ENCODE data around the gene GTF2IRD1. TPM values are rescaled to one million over a fixed set of nuclear protein-coding genes. Genes with fewer than 3 reads are reported as not detected.

The GTF2IRD1 gene
- total and polyA plus RNA-seq, 2 of the 4 experiments (the other 2 are of a cell fraction), result 4.1 to 21.9 TPM

DNA sequence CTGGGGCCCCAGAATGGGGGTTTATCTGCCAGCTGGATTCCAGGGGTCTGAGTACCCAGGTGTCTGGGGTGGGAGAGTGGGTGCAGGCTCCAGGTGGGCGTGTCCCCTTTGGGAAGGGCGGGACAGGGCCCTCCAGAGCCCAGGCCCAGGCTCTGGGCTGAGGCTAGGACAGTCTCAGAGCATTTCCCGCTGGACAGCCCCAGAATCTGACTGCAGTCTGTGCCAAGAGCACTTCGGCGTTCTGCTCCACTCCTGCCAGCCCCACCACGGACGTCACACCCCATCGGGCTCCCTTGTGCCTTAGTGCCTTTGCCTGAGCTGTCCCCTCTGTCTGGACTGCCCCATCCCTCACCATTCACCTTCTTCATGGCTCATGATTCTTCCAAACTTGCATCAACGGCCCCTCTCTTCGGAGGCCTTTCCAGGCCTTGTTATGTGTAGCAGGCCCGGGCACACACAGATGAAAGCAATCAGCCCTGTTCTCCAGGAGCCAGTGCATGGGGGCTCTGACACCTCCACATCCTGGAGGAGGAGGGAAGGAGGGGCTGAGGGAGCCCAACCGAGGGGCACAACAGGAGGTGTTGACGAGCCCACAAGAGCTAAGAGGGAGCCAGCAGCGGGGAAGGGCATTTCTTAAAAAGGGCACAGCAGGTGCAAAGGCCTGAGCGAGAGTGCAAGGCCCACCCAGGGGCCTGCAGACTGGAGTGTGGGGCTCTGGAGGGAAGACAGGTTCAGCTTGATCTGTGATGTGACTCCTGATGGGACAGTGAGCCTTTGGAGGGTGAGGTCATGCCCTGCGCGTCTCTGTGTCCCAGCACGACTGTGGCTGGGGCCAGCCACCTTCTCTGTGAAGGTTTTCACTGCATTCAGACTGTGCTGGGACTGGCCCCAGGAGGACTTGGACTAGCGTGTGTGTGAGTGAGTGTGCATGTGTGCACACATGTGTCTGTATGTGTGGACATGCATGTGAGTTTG lies 41.7 kb downstream of the GTF2IRD1 start:
- Histone ChIP-seq H3K9me1 (ENCODE audit: insufficient read depth, low read length) (peaks cover 22% of the 10 kb centered on the region), H2AK9ac (replicated peaks; ENCODE audit: low read depth, low read length, poor library complexity) (no peak overlapping the region), H3K9me3 (ENCODE audit: control insufficient read depth, insufficient read depth, low read length) (peaks cover 3% of the 10 kb centered on the region), H3K27ac (ENCODE audit: insufficient read depth, low read length) (no peak overlapping the region), H4K8ac (ENCODE audit: low read depth in 2 of 2, low read length in 2 of 2) (no peak overlapping the region), H3K4me3 (ENCODE audit: insufficient read depth, low read depth, low read length) (no peak overlapping the region), H4K20me1 (ENCODE audit: insufficient read depth, low read length) (peaks cover 40% of the 10 kb centered on the region), H2BK20ac (ENCODE audit: low read depth, low read length) (no peak overlapping the region), H2AK5ac (ENCODE audit: low read depth, low read length) (no peak overlapping the region), H3K56ac (ENCODE audit: extremely low read depth, insufficient read depth, low read length) (no peak overlapping the region), H3K79me1 (ENCODE audit: low read depth in 1 of 2, low read length in 2 of 2) (peaks cover 45 to 91% of the 10 kb centered on the region in 2 experiments), H3K4me2 (ENCODE audit: low read depth, low read length) (no peak overlapping the region), H3K36me3 (ENCODE audit: control insufficient read depth, insufficient read depth, low read length) (peaks cover 2% of the 10 kb centered on the region), H3K23ac (ENCODE audit: low read depth, low read length) (no peak overlapping the region), H2BK120ac (ENCODE audit: low read depth, low read length) (no peak overlapping the region), H3K4ac (ENCODE audit: low read depth, low read length) (no peak overlapping the region), H2AFZ (replicated peaks; ENCODE audit: low read length, poor library complexity) (no peak overlapping the region), H2BK15ac (ENCODE audit: low read depth, low read length) (no peak overlapping the region), H3K4me1 (ENCODE audit: control insufficient read depth, insufficient read depth, low read length) (no peaks in the 10 kb centered on the region), H4K91ac (ENCODE audit: insufficient read depth, low read depth, low read length) (no peak overlapping the region), H4K5ac (ENCODE audit: low read depth, low read length) (no peak overlapping the region), H2BK5ac (ENCODE audit: low read depth, low read length, poor library complexity, severe bottlenecking) (no peak overlapping the region), H3K18ac (ENCODE audit: low read depth, low read length) (no peak overlapping the region), H3K27me3 (ENCODE audit: control insufficient read depth, insufficient read depth, low read length) (no peaks in the 10 kb centered on the region), H3K9ac (ENCODE audit: low read depth, low read length) (no peak overlapping the region), H3K14ac (replicated peaks; ENCODE audit: low read depth, low read length) (no peak overlapping the region)
- ChIA-PET CTCF (no interaction called here), POLR2A (ENCODE audit: unreplicated experiment) (no interaction called here)
- dilution Hi-C loops (cut with HindIII; ENCODE audit: low sequenced_read_pairs, unreplicated experiment), result no loop called here
- BruUV-seq (replicated peaks), result no TSS peak
- in situ Hi-C loops (cut with MboI; ENCODE audit: low sequenced_read_pairs), result no loop called here
- DNase-seq (no peak), ATAC-seq (ENCODE audit: low read depth) (no peak)
- intact Hi-C loops (cut with micrococcal nuclease), result no loop called here
- 76% methylated on average over 10 of the region's 19 CpGs; no CpG with 5 or more reads in 1 of the 2 experiments for WGBS, 2 experiments (ENCODE audit: extremely low coverage in 2 of 2, insufficient read length in 1 of 2)
- TF ChIP-seq MAFK (IDR thresholded peaks at IDR 0.05; ENCODE audit: low read depth, low read length) (no peak), BHLHE40 (IDR thresholded peaks at IDR 0.05; ENCODE audit: low read depth, low read length) (no peak), CHD1 (IDR thresholded peaks at IDR 0.05; ENCODE audit: low read depth, low read length) (no peak), RFX5 (IDR thresholded peaks at IDR 0.05; ENCODE audit: low read depth, low read length) (no peak), POLR2A (IDR thresholded peaks at IDR 0.05; ENCODE audit: low read depth, low read length) (no peak), MAZ (IDR thresholded peaks at IDR 0.05; ENCODE audit: borderline replicate concordance, low read depth, low read length) (no peak), FOS (IDR thresholded peaks at IDR 0.05; ENCODE audit: low read depth, low read length) (no peak), CEBPB (IDR thresholded peaks at IDR 0.05; ENCODE audit: low read depth, low read length) (no peak), RAD21 (IDR thresholded peaks at IDR 0.05; ENCODE audit: low read length) (no peak), NFE2L2 (IDR thresholded peaks at IDR 0.05; ENCODE audit: low read depth, low read length) (no peak), SMC3 (IDR thresholded peaks at IDR 0.05; ENCODE audit: low read depth, low read length) (no peak), RCOR1 (IDR thresholded peaks at IDR 0.05; ENCODE audit: insufficient replicate concordance, low read length) (no peak)
- TF ChIP-seq, protein P1, sequence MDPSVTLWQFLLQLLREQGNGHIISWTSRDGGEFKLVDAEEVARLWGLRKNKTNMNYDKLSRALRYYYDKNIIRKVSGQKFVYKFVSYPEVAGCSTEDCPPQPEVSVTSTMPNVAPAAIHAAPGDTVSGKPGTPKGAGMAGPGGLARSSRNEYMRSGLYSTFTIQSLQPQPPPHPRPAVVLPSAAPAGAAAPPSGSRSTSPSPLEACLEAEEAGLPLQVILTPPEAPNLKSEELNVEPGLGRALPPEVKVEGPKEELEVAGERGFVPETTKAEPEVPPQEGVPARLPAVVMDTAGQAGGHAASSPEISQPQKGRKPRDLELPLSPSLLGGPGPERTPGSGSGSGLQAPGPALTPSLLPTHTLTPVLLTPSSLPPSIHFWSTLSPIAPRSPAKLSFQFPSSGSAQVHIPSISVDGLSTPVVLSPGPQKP (IDR thresholded peaks at IDR 0.05; ENCODE audit: borderline replicate concordance, low read depth, low read length), result no peak
- TF ChIP-seq, protein P2, sequence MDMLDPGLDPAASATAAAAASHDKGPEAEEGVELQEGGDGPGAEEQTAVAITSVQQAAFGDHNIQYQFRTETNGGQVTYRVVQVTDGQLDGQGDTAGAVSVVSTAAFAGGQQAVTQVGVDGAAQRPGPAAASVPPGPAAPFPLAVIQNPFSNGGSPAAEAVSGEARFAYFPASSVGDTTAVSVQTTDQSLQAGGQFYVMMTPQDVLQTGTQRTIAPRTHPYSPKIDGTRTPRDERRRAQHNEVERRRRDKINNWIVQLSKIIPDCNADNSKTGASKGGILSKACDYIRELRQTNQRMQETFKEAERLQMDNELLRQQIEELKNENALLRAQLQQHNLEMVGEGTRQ (IDR thresholded peaks at IDR 0.05; ENCODE audit: low read depth, low read length), result no peak
- TF ChIP-seq, protein P3, sequence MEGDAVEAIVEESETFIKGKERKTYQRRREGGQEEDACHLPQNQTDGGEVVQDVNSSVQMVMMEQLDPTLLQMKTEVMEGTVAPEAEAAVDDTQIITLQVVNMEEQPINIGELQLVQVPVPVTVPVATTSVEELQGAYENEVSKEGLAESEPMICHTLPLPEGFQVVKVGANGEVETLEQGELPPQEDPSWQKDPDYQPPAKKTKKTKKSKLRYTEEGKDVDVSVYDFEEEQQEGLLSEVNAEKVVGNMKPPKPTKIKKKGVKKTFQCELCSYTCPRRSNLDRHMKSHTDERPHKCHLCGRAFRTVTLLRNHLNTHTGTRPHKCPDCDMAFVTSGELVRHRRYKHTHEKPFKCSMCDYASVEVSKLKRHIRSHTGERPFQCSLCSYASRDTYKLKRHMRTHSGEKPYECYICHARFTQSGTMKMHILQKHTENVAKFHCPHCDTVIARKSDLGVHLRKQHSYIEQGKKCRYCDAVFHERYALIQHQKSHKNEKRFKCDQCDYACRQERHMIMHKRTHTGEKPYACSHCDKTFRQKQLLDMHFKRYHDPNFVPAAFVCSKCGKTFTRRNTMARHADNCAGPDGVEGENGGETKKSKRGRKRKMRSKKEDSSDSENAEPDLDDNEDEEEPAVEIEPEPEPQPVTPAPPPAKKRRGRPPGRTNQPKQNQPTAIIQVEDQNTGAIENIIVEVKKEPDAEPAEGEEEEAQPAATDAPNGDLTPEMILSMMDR (conservative IDR thresholded peaks at IDR 0.05; ENCODE audit: low read depth, low read length), result no peak

All from IMR-90 (cell line).